H9 (cell line): ENCODE results near the gene RUBCN. TPM values are rescaled to one million over a fixed set of nuclear protein-coding genes. Genes with fewer than 3 reads are reported as not detected.
A peak's percentile ranks its signal among the peaks of the same experiment; 100 is the strongest.

Source experiments
- DNase-seq: peaks from one replicate; pipeline ENCODE4 v3.0.0-alpha.2; 2017
- H2AFZ ChIP-seq: one replicate; pipeline ENCODE4 v1.6.1; 2013; ENCODE audit warnings: mild to moderate bottlenecking, low read length, control low read depth, moderate library complexity
- H2AK5ac ChIP-seq: 2 replicates; pipeline ENCODE4 v1.6.1; 2013; ENCODE audit warnings: low read length, control low read depth, mixed read lengths; ENCODE audit not compliant: insufficient read length
- H2BK120ac ChIP-seq: one replicate; pipeline ENCODE4 v1.6.1; 2013; ENCODE audit warnings: low read depth, mild to moderate bottlenecking, low read length, control low read depth, inconsistent platforms; ENCODE audit not compliant: poor library complexity, severe bottlenecking
- H2BK12ac ChIP-seq: 2 replicates; pipeline ENCODE4 v1.6.1; 2013; ENCODE audit warnings: low read length, control low read depth, mixed read lengths, low read depth; ENCODE audit not compliant: insufficient read length
- H2BK15ac ChIP-seq: 2 replicates; pipeline ENCODE4 v1.6.1; 2013; ENCODE audit warnings: low read depth, low read length, control low read depth
- H2BK20ac ChIP-seq: one replicate; pipeline ENCODE4 v1.6.1; 2013; ENCODE audit warnings: low read depth, mild to moderate bottlenecking, low read length, control low read depth, inconsistent platforms; ENCODE audit not compliant: poor library complexity, severe bottlenecking
- H2BK5ac ChIP-seq: 2 replicates; pipeline ENCODE4 v1.6.1; 2013; ENCODE audit warnings: low read length, control low read depth, mixed read lengths; ENCODE audit not compliant: insufficient read length
- H3K14ac ChIP-seq: 2 replicates; pipeline ENCODE4 v1.6.1; 2013; ENCODE audit warnings: low read length, control low read depth; ENCODE audit not compliant: insufficient read depth
- H3K18ac ChIP-seq: 2 replicates; pipeline ENCODE4 v1.6.1; 2013; ENCODE audit warnings: low read depth, mild to moderate bottlenecking, mixed read lengths, low read length, control low read depth; ENCODE audit not compliant: insufficient read length
- H3K23ac ChIP-seq: 2 replicates; pipeline ENCODE4 v1.6.1; 2013; ENCODE audit warnings: low read length, control low read depth, mixed read lengths, low read depth; ENCODE audit not compliant: insufficient read length
- H3K23me2 ChIP-seq: 2 replicates; pipeline ENCODE4 v1.6.1; 2013; ENCODE audit warnings: low read depth, mild to moderate bottlenecking, mixed read lengths, low read length, control low read depth; ENCODE audit not compliant: insufficient read length, poor library complexity, severe bottlenecking
- H3K27ac ChIP-seq: 2 replicates; pipeline ENCODE4 v1.5.1; 2013; ENCODE audit warnings: low read length, control low read depth, mixed read lengths, low read depth; ENCODE audit not compliant: insufficient read length
- H3K27me3 ChIP-seq: 2 replicates; pipeline ENCODE4 v1.6.1; 2013; ENCODE audit warnings: low read length, control low read depth, inconsistent platforms; ENCODE audit not compliant: insufficient read depth
- H3K4ac ChIP-seq: 2 replicates; pipeline ENCODE4 v1.6.1; 2013; ENCODE audit warnings: low read depth, mild to moderate bottlenecking, control low read depth, inconsistent platforms, low read length, moderate library complexity
- H3K4me1 ChIP-seq: 2 replicates; pipeline ENCODE4 v1.6.1; 2013; ENCODE audit warnings: low read length, control low read depth, inconsistent platforms; ENCODE audit not compliant: insufficient read depth
- H3K4me2 ChIP-seq: 2 replicates; pipeline ENCODE4 v1.6.1; 2013; ENCODE audit warnings: low read length, control low read depth, mixed read lengths; ENCODE audit not compliant: insufficient read length, insufficient read depth
- H3K56ac ChIP-seq: 2 replicates; pipeline ENCODE4 v1.6.1; 2013; ENCODE audit warnings: low read depth, mild to moderate bottlenecking, mixed read lengths, low read length, control low read depth; ENCODE audit not compliant: insufficient read length
- H3K79me1 ChIP-seq: 2 replicates; pipeline ENCODE4 v1.6.1; 2013; ENCODE audit warnings: low read depth, mild to moderate bottlenecking, moderate library complexity, low read length, control low read depth, inconsistent platforms; ENCODE audit not compliant: insufficient read depth, poor library complexity, severe bottlenecking
- H3K79me2 ChIP-seq: 2 replicates; pipeline ENCODE4 v1.6.1; 2013; ENCODE audit warnings: low read length, control low read depth, inconsistent platforms; ENCODE audit not compliant: insufficient read depth
- H3K9ac ChIP-seq: 2 replicates; pipeline ENCODE4 v1.6.1; 2013; ENCODE audit warnings: low read length, control low read depth, mixed read lengths; ENCODE audit not compliant: insufficient read length; ENCODE audit errors: extremely low read depth
- H3K9me3 ChIP-seq: one replicate; pipeline ENCODE4 v1.6.1; 2013; ENCODE audit warnings: low read depth, low read length, inconsistent platforms; ENCODE audit not compliant: control insufficient read depth
- H3T11ph ChIP-seq: one replicate; pipeline ENCODE4 v1.6.1; 2013; ENCODE audit warnings: mild to moderate bottlenecking, low read length, control low read depth, inconsistent platforms
- H4K20me1 ChIP-seq: one replicate; pipeline ENCODE4 v1.6.1; 2013; ENCODE audit not compliant: control insufficient read depth, insufficient read length, insufficient read depth
- H4K5ac ChIP-seq: 2 replicates; pipeline ENCODE4 v1.6.1; 2013; ENCODE audit warnings: low read depth, mild to moderate bottlenecking, mixed read lengths, low read length, control low read depth; ENCODE audit not compliant: insufficient read length
- H4K8ac ChIP-seq: replicated peaks from 2 replicates; pipeline ENCODE4 v1.6.1; 2013; ENCODE audit warnings: low read length, control low read depth, mixed read lengths, low read depth; ENCODE audit not compliant: insufficient read length
- H4K91ac ChIP-seq: 2 replicates; pipeline ENCODE4 v1.6.1; 2013; ENCODE audit warnings: low read depth, mild to moderate bottlenecking, moderate library complexity, mixed read lengths, low read length, control low read depth; ENCODE audit not compliant: insufficient read length
- H3K27ac Mint-ChIP-seq, 3 experiments: 2 replicates in 2 of 3; 3 replicates in 1 of 3; pipeline ENCODE4 v1.8.0; 2020 to 2021; ENCODE audit warnings: mixed read lengths in 3 of 3, mild to moderate bottlenecking in 1 of 3, moderate library complexity in 1 of 3
- H3K27me3 Mint-ChIP-seq: 2 replicates; pipeline ENCODE4 v1.8.0; 2021; ENCODE audit warnings: low read depth, mild to moderate bottlenecking, moderate library complexity, mixed read lengths
- H3K36me3 Mint-ChIP-seq, 3 experiments: 2 replicates in 2 of 3; 3 replicates in 1 of 3; pipeline ENCODE4 v1.8.0; 2020 to 2021; ENCODE audit warnings: low read depth in 3 of 3, mixed read lengths in 3 of 3; ENCODE audit not compliant: insufficient read depth in 1 of 3
- H3K4me1 Mint-ChIP-seq, 2 experiments: 2 replicates each; pipeline ENCODE4 v1.8.0; 2020; ENCODE audit warnings: mixed read lengths in 2 of 2
- H3K4me3 Mint-ChIP-seq, 2 experiments: 2 replicates in 1 of 2; 3 replicates in 1 of 2; pipeline ENCODE4 v1.8.0; 2020 to 2021; ENCODE audit warnings: mild to moderate bottlenecking in 2 of 2, mixed read lengths in 2 of 2, moderate library complexity in 1 of 2
- H3K9me3 Mint-ChIP-seq, 2 experiments: 2 replicates in 1 of 2; 3 replicates in 1 of 2; pipeline ENCODE4 v1.8.0; 2020; ENCODE audit warnings: mild to moderate bottlenecking in 2 of 2, mixed read lengths in 2 of 2, moderate library complexity in 1 of 2
- CTCF ChIP-seq: fragments of 200-600 bp; sonication (generic); conservative IDR thresholded peaks from 3 replicates; pipeline ENCODE4 v1.8.0; 2021; ENCODE audit warnings: antibody characterized with exemption, mild to moderate bottlenecking
- WGBS: extraction: QIAGEN DNeasy Blood & Tissue Kit; methylation state at CpG from one replicate; pipeline ENCODE4 v1.1.7; 2013; ENCODE audit warnings: missing lambda C conversion rate, low lambda C conversion rate, mixed read lengths; ENCODE audit not compliant: insufficient read length; ENCODE audit errors: extremely low coverage; 5-methylcytosine and 5-hydroxymethylcytosine counted together
- total RNA-seq: library from RNA; stranded (reverse); gene quantifications from 2 replicates; pipeline ENCODE4 v1.2.1, GENCODE V29; 2021

The RUBCN gene
- total RNA-seq, 1 experiment from 2014 or later: 17.7 TPM

- Mint-ChIP-seq H3K27me3 (no peaks in the 10 kb centered on the region), H3K9me3 (peaks cover 14 to 20% of the 10 kb centered on the region in 2 experiments), H3K27ac (no peak overlapping the region), H3K4me3 (no peak overlapping the region), H3K36me3 (peaks cover 31 to 51% (median 47%) of the 10 kb centered on the region in 3 experiments), H3K4me1 (no peaks in the 10 kb centered on the region)
- H3K56ac ChIP-seq: no peak overlapping the region
- no peak overlapping the region for H2BK15ac ChIP-seq
- H2BK20ac ChIP-seq: no peak overlapping the region
- H2AK5ac ChIP-seq: no peak overlapping the region
- H3K14ac ChIP-seq: no peak overlapping the region
- H3K4ac ChIP-seq: no peak overlapping the region
- H3K27ac ChIP-seq: no peak overlapping the region
- no peak overlapping the region for H2BK12ac ChIP-seq
- no peak overlapping the region for H4K8ac ChIP-seq
- H3T11ph ChIP-seq: no peak overlapping the region
- no peak overlapping the region for H2AFZ ChIP-seq
- H3K79me2 ChIP-seq: no peaks in the 10 kb centered on the region
- no peak overlapping the region for H3K18ac ChIP-seq
- no peak overlapping the region for H3K23ac ChIP-seq
- no peaks in the 10 kb centered on the region for H3K27me3 ChIP-seq
- H3K9me3 ChIP-seq: no peaks in the 10 kb centered on the region
- no peak overlapping the region for H4K91ac ChIP-seq
- H4K5ac ChIP-seq: no peak overlapping the region
- H3K23me2 ChIP-seq: no peaks in the 10 kb centered on the region
- H3K4me2 ChIP-seq: no peak overlapping the region
- no peaks in the 10 kb centered on the region for H4K20me1 ChIP-seq
- no peak overlapping the region for H2BK120ac ChIP-seq
- H2BK5ac ChIP-seq: no peak overlapping the region
- WGBS: no CpG with 5 or more reads among the region's 12 CpGs
- DNase-seq: no peak
- no peaks in the 10 kb centered on the region for H3K4me1 ChIP-seq
- no peaks in the 10 kb centered on the region for H3K79me1 ChIP-seq
- TF ChIP-seq CTCF: peak; percentile 45; the same call in 2 of the 3 replicates
- no peak overlapping the region for H3K9ac ChIP-seq
These were observed 55.7 kb downstream of the RUBCN start for GRCh38 chr3:197680955-197681521.
